LNCAP (cell line): Measurements from ENCODE around the gene ORAI3.

ENCODE experiments used
- TF ChIP-seq, protein P1 (sequence below): fragments of 450-650 bp; IDR thresholded peaks from 2 replicates; pipeline ENCODE4 v1.5.1; 2017; ENCODE audit warnings: mild to moderate bottlenecking

Gene ORAI3

DNA sequence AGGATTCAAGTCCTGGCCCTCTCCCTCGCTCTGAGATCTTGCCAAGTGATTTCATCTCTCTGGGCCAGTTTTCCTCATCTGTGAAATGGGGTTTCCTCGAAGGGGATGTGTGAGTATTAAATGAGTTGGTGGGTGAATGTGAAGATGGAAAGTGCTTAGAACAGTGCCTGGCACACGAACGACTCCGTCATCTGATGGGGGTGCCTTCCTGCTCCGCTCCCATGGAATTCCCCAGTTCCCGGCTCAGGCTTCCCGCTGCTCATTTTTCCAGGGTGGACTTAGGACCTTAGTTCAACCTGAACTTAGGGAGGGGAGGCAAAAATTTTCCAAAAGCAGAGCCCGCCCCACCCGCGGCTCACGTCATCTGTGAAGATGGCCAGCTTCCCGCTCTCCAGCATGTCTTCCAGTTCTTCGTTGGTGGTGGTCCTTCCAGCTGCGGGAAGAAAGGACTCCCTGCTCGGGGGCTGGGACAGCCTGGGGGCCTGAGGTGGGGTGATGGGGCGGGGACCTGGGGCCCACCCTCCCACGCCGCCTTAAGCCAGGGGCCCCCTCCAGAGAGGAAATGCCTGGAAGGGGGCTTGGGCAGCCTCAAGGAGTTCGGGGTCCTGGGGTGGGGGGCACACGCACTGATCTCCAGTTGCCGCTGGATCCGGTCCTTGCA lies 47.6 kb downstream of the ORAI3 start:
- TF ChIP-seq, protein P1, sequence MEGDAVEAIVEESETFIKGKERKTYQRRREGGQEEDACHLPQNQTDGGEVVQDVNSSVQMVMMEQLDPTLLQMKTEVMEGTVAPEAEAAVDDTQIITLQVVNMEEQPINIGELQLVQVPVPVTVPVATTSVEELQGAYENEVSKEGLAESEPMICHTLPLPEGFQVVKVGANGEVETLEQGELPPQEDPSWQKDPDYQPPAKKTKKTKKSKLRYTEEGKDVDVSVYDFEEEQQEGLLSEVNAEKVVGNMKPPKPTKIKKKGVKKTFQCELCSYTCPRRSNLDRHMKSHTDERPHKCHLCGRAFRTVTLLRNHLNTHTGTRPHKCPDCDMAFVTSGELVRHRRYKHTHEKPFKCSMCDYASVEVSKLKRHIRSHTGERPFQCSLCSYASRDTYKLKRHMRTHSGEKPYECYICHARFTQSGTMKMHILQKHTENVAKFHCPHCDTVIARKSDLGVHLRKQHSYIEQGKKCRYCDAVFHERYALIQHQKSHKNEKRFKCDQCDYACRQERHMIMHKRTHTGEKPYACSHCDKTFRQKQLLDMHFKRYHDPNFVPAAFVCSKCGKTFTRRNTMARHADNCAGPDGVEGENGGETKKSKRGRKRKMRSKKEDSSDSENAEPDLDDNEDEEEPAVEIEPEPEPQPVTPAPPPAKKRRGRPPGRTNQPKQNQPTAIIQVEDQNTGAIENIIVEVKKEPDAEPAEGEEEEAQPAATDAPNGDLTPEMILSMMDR = no peak

DNA sequence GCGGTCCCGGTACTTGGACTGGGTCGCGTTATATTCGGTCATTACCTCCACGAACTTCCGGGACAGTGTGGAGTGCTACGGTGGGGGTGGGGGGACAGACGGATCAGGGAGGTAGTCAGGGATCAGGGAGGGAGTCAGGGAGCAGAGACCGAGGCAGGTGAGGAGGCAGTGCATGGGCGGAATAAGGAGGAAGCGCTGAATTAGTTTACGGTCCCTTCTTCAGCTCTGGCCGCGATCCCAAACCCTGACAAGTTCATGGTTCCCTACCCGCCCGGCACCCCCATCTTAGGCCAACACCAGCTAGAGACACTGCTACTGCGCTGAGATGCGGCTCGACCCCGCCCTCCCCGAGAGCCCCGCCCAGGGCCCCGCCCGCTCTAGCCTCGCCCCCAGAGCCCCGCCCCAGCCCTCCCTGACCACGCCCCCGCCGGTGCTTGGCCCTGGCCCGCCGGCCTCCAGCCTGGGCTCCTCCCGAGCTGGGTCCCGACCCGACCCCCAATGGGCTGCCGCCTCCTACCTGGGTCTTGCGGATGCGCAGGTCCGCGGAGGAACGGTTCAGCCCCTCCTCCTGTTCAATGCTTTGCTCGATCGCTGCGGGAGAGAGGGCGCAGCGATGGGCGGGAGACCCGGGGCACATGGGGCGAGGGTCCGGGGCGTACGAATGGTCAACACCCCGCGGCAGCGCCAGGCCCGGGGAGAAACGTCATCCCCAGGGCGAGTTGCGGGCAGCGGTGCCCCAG lies 48.3 kb downstream of the ORAI3 start:
- TF ChIP-seq, protein P1 = no peak

DNA sequence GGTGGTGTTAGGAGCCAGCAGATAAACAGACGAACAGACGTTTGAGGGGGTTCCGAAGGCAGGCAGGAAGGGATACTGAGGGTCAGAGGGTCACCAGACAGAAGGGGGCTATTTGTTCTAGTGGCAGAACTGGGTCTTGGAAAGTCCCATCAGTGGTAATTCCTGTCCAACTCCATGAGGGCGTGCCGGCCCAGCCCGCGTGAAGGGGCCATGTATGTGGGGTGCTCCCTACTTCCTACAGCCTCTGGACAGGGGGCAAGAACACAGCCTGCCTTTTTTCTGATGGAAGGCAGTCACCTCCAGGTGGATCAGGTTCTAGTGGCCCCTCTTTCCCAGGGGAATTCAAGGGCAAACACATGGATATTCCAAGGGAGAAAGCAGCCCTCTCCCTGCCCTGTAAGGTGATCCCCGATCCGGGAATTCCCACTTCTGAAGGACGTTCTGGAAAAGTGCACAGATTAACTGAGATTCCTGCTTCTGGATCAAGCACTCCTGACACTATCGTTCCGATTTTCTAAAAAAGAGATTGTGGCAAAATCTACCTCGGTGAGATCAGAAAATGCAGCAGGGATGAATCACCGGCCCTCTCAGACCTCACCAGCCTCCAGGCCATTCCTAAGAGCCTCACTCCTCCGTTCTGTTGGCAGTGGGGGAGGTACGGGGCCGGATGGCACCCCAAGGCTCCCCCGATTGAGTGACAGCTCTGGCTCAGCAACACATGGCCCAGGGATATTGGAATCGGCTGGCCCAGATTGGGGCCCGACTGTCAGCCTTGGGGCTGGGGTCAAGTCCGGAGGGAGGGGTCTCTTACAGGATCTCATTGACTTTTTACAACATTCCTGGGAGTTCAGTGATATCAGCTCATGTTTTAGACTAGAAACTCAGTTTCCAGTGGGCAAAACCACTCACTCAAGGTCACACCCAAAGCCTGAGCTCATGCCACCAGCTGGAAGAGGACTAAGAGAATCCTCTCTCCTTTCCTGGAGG lies 49.1 kb downstream of the ORAI3 start:
- TF ChIP-seq, protein P1 = no peak

DNA sequence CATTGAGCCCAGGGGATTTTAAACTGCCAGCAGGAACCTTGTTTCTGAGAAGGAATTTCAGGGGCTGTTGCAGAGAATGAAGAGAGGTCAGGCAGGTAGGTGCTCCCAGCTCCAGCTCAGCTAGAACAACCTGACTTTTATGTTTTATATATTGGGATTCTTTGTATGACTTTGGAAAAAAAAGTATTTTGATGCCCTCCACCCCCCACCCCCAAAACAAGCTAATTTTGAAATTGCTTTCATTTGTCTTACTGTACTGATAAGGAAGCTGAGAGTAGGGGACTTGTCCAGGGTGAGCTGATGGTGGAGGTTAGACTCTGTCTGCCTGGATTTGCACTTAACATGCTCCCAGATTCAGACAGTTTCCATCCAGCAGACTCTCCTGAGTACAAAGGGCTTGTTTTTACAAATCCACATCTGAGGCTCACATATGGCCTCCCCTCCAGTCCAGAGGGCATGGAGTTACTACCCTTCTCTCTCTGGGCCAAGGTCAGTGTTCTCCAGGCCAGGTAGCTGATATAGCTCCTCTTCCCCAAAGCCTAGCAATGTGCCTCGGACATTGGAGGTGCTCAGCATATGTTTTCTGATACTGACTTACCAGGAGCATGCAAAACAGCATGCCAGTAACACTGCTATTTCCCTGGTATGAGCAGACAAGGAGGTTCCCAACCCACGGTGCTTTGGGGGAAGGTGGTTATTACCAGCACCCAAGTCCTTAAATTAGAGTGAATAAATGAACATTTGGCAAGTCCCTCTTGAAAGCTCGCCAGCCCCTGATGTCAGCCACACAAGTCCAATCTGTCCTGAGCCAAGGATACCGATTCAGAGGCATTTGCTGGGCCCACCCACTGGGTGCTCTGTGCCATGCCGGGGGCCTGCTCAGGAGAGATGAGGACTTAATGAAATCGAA lies 50.2 kb downstream of the ORAI3 start:
- TF ChIP-seq, protein P1 = no peak

DNA sequence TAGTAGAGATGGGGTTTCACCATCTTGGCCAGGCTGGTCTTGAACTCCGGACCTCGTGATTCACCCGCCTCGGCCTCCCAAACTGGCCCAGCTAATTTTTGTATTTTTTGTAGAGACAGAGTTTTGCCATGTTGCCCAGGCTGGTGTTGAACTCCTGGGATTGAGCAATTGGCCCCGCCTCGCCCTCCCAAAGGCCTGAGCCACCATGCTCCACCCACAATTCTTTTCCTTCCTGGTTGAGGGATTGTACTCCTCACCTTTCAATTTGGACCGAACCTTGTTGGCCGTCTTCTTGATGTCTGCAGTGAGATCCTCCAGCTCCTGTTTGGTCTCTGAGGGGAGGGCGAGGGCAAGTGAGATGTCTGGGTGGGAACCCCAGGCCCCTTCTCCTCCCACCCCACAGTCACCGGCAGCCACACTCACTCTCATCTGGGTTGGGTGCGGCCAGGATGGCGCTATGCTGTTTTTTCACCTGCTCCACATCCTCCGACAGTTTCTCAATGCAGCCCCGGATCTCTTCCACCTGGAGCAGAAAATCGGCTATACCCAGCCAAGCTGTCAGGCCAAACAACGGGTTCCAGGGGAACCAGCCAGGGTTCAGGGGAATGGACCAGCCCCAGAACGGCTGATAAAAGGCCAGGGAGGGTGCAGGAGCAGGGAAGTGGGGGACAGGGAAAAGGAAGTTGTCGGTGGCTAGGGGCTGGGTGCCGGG lies 52.0 kb downstream of the ORAI3 start:
- TF ChIP-seq, protein P1 = no peak

DNA sequence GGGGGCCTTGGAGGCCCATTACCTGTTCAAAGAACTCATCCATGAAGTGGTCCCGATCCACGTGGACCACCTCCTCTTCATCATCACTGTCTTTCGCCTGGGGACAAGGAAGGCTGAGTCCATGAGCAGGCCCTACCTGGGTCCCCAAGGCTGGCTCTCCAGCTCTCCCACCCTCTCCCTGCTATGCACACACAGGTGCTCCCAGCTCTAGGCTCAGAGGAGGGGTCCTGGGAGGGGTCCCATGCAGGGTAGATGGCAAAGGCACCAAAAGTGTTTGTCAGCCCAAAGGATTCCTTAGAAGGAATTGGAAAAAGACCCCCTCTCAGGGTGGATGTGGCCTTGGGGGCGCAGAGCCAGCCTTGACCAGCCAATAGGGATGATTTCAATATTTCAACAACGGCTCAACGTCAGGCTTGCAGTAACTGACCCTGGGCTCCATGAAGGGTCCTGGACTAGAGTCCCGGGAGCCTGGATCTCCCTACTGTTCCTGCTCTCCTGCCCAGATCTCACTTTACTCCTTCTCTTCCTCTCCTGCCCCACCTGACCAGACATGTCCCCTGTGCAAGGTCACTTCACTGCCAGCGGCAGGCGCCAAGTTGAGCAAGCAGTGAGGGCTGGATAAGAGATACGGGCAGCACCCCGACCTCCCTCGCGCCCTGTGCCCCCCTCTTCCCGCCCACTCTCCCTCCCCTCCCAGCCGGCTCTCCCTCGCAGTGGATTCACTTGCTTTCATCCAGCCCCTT lies 52.8 kb downstream of the ORAI3 start:
- TF ChIP-seq, protein P1 = no peak
